ENCODE data around the gene LRP1B.

Gene LRP1B

DNA sequence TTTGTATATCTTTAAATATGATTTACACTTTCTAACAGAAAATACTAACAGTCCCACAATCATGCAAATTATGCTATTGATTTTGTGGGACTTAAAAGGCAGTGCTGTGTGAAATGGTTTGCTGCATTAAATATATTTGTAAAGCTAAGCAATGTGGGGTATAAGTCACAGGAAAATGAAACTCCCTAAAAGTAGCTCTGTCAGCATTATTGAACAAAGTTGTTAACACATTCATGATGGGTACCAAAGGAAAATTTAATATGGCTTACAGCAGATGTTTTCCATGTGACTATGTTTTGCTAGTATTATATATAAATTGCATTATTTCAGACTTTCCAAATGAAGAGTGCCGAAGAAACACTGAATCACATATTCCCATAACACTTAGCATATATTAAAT, 1450.0 kb downstream of the LRP1B start:
- TF ChIP-seq CTCF (IDR thresholded peaks at IDR 0.05; ENCODE audit: unreplicated experiment in 3 of 3) = no peak
- no peaks in the 10 kb centered on the region for H3K27me3 Mint-ChIP-seq (ENCODE audit: low read depth)
- H3K9me3 Mint-ChIP-seq = no peaks in the 10 kb centered on the region
- H3K4me1 Mint-ChIP-seq = no peaks in the 10 kb centered on the region
- no peaks in the 10 kb centered on the region for H3K36me3 Mint-ChIP-seq (ENCODE audit: low read depth)
- no peak overlapping the region for H3K4me3 Mint-ChIP-seq
- H3K27ac Mint-ChIP-seq = no peak overlapping the region

DNA sequence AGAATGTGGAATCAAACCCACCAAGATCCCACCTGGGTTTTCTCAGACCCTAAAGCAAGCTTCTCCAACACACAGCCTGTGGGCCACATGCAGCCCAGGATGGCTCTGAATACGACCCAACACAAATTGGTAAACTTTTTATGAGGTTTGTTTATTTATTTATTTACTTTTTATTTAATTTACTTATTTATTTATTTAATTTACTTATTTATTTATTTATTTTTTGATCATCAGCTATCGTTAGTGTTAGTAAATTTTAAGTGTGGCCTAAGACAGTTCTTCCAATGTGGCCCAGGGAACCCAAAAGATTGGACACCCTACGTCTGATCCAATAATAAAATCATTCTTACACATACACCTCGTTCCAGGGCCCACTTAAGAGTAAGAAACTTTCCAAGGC, 1451.1 kb downstream of the LRP1B start:
- Mint-ChIP-seq H3K4me3 (no peak overlapping the region), H3K36me3 (ENCODE audit: low read depth) (no peaks in the 10 kb centered on the region), H3K27me3 (ENCODE audit: low read depth) (no peaks in the 10 kb centered on the region), H3K9me3 (no peaks in the 10 kb centered on the region), H3K27ac (no peak overlapping the region), H3K4me1 (no peaks in the 10 kb centered on the region)
- no peak for TF ChIP-seq CTCF (IDR thresholded peaks at IDR 0.05; ENCODE audit: unreplicated experiment in 3 of 3)

DNA sequence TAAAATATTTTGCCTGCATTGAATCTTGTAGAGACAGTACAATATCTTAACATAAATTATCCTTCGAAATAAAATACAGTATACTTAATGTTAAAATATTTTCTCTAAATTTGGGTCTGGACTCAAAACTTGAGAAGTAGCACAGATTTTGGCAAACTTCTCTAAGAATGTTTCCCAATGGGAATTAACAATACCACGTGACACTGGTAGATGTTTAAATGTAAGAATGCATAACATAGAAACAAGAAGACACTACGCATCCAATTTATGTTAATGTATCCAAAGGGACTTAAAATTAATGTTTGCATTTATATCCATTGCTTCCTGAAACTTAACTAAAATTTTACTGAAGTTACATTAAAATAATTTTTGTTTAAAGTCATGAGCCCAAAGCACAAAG, 1460.9 kb downstream of the LRP1B start:
- no peak overlapping the region for H3K4me3 Mint-ChIP-seq
- no peaks in the 10 kb centered on the region for H3K36me3 Mint-ChIP-seq (ENCODE audit: low read depth)
- H3K27ac Mint-ChIP-seq = no peak overlapping the region
- peaks cover 3% of the 10 kb centered on the region for H3K9me3 Mint-ChIP-seq
- H3K27me3 Mint-ChIP-seq (ENCODE audit: low read depth) = no peaks in the 10 kb centered on the region
- H3K4me1 Mint-ChIP-seq = no peaks in the 10 kb centered on the region
- no peak for TF ChIP-seq CTCF (IDR thresholded peaks at IDR 0.05; ENCODE audit: unreplicated experiment in 3 of 3)

DNA sequence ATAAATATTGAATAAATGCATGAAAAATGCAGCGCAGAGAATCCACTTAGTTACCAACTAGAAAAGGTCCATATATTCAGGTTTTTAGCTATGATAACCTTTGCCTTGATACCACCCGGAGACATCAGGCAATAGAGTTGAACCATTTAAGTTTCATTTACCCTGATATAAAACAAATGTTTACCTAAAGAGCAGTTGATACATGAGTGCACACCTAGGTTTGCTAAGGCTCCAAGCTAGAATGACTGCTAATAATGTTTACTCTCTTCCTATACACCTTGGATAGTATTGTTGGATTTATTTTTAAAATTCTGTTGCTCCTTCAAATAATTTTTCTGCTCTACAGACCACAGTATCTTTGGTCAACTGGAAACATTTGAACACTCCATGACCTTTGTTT, 1463.6 kb downstream of the LRP1B start:
- Mint-ChIP-seq H3K27ac (peak overlapping the region in 1 of 3 experiments; percentile 61), H3K36me3 (ENCODE audit: low read depth) (no peaks in the 10 kb centered on the region), H3K9me3 (peaks cover 3% of the 10 kb centered on the region), H3K4me1 (no peaks in the 10 kb centered on the region), H3K4me3 (no peak overlapping the region), H3K27me3 (ENCODE audit: low read depth) (no peaks in the 10 kb centered on the region)
- TF ChIP-seq CTCF (IDR thresholded peaks at IDR 0.05; ENCODE audit: unreplicated experiment in 3 of 3) = no peak

- Mint-ChIP-seq H3K4me3 (no peak overlapping the region), H3K36me3 (ENCODE audit: low read depth) (peaks cover 4% of the 10 kb centered on the region), H3K9me3 (peaks cover 4% of the 10 kb centered on the region), H3K27ac (no peak overlapping the region), H3K4me1 (peaks cover 6% of the 10 kb centered on the region), H3K27me3 (ENCODE audit: low read depth) (no peaks in the 10 kb centered on the region)
- TF ChIP-seq CTCF (IDR thresholded peaks at IDR 0.05; ENCODE audit: unreplicated experiment in 3 of 3) = no peak
Measured at GRCh38 chr2:140662504-140662903, 1468.3 kb downstream of the LRP1B start.

DNA sequence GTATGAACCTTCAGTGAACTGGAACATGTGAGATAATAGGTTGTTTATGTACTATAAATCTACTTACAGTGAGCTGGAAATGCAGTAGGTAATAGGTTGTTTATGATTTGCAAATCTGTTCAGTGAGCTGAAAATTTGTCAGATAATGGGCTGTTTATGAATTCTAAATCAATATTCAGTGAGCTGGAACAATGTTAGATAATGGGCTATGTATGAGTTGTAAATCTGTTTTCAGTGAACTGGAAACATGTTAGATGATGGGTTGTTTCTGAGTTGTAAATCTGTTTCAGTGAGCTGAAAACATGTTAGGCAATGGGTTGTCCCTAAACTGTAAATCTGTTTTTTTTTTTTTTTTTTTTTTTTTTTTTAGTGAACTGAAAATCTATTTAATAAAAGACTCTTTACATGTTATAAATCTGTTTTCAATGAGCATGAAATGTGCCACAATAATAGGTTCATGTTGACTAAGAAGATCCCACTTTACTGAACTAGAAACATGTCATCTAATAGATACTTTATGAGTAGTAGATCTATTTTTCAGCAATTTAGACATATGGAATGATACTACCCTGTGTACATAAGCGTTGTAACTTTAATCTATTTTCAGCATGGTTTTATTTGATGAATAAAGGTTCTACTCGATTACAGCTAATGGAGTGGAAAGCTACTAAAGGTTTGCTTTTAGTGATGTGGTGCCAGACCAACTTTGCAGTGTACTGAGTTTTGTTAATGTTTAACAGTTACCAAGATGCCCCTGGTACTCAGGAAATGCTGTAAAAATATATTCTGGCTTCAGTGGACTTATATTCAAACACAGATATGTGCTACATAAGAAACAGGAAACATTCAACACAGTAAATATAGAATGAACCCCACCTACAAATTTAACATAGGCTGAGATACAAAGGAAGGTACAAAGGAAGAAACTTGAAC, 1471.8 kb downstream of the LRP1B start:
- Mint-ChIP-seq H3K9me3 (peaks cover 4% of the 10 kb centered on the region), H3K4me1 (peaks cover 12% of the 10 kb centered on the region)
- no peak for TF ChIP-seq CTCF (IDR thresholded peaks at IDR 0.05; ENCODE audit: unreplicated experiment in 3 of 3)

More for the DNA sequence above, 1471.8 kb downstream of the LRP1B start:
- H3K4me3 Mint-ChIP-seq = no peak overlapping the region
- peaks cover 4% of the 10 kb centered on the region for H3K36me3 Mint-ChIP-seq (ENCODE audit: low read depth)
- H3K27me3 Mint-ChIP-seq (ENCODE audit: low read depth) = no peaks in the 10 kb centered on the region
- peak overlapping the region in 2 of 3 experiments; percentile 29 to 56 for H3K27ac Mint-ChIP-seq

Data from nephron (organoid).